Frontal cortex (tissue), 4 donors: ENCODE data around the gene ADK. TPM values are rescaled to one million over a fixed set of nuclear protein-coding genes. Genes with fewer than 3 reads are reported as not detected.

Source experiments
- DNase-seq, 2 donors: peaks; one replicate each; pipeline ENCODE4 v3.0.0; 2012; ENCODE audit warnings: low spot score in 2 of 2
- FAIRE-seq: peaks from 2 replicates; lab custom pipeline; 2012; peaks lifted over from hg19 to GRCh38; lab: Jason Lieb, UNC
- total RNA-seq: library from RNA; depleted of rRNA; stranded (reverse); fragments of >200 nt; gene quantifications from one replicate; pipeline ENCODE4 v1.2.3, GENCODE V29; 2014
- donor health status: control.
- donor health status: control.
- donor health status: control.

Gene ADK
- total RNA-seq, 1 donor from 2014 or later: 25.3 TPM

DNA sequence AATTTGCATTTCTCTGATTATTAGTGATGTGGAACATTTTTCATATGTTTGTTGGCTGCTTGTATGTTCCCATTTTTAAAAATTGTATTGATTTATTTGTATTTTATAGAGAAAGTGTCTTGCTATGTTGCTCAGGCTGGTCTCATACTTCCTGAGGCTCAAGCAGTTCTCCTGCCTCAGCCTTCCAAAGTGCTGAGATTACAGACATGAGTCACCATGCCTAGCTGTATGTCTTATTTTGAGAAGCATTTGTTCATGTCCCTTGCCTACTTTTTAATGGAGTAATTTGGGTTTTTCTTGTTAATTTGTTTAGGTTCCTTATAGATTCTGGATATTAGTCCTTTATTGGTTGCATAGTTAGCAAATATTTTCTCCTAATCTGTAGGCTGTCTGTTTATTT is 461.2 kb downstream of the ADK start:
- FAIRE-seq (no peak), DNase-seq (no peak)

DNA sequence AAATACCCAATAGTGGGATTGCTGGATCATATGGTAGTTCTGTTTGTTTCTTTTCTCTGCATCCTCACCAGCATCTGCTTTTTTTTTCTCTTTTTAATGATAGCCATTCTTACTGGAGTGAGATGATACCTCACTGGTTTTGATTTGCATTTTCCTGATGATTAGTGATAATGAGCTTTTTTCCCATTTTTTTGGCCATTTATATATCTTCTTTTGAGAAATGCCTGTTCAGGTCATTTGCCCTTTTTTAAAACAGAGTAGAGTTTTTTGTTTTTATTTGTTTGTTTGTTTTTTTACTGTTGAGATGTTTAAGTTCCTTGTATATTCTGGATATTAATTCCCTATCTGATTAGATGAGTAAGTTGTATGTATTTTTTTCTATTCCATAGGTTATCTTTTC is 469.6 kb downstream of the ADK start:
- DNase-seq (no peak), FAIRE-seq (peak; percentile 19)

DNA sequence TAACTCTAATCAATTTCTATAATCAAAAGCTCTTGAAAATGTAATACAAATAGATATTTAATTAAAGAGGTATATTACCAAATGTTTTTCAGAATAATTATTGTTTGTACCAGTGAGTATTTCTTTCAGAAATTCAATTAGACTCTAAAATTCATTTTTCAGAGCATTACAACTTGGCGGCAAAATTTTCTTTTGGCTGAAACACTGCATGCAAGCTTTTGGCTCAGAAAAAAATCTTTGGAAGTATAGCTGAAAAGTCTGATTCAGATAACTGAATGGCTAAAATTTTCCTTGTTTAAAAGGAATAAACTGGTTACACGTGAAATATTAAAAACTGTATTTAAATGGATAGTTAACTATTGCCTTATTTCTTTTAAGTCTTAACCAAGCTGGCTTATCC is 472.8 kb downstream of the ADK start:
- FAIRE-seq (no peak), DNase-seq (no peak)

DNA sequence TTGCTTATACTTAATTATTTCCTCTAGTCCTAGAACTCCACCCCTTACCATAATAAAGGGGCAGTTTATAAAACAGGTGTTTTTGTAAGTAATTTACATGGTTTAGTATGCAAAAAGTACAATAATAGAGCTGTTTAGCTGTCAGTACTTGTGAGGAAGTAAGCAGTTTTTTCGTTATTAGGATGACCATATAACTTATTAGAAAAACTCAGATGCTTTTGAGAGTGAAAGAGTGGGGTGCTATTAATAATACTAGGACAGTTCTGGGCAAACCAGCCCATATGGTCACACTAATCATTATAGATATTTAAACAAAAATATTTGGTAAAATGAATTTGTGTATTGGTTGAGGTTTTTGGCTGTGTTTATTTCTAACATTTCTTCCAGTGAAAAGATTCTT is 473.5 kb downstream of the ADK start:
- FAIRE-seq: no peak
- no peak for DNase-seq

- DNase-seq (no peak), FAIRE-seq (no peak)
These were observed 477.1 kb downstream of the ADK start for GRCh38 chr10:74628136-74628535.

DNA sequence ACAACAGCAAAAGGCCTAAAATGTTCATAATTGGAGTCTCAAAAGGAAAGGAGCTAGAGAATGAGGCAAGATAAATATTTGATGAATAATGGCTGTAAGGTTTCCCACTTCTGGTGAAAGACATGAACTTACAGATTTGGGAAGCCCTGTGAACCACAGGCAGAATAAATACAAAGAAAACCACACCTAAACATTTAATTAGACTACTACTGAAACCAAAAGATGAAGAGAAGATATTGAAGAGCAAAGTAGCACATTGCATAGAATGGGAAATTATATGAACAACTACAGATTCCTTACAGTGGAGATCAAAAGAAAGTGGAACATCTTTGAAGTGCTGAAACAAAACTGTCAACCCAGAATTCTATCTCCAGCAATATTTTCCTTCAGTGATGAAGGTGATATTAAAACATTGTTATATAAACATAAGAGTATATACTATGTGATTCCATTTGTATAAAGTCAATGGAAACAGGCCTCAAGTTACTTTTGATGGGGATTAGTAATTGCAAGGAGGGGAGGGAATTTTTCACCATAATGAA is 484.0 kb downstream of the ADK start:
- DNase-seq: no peak
- no peak for FAIRE-seq

DNA sequence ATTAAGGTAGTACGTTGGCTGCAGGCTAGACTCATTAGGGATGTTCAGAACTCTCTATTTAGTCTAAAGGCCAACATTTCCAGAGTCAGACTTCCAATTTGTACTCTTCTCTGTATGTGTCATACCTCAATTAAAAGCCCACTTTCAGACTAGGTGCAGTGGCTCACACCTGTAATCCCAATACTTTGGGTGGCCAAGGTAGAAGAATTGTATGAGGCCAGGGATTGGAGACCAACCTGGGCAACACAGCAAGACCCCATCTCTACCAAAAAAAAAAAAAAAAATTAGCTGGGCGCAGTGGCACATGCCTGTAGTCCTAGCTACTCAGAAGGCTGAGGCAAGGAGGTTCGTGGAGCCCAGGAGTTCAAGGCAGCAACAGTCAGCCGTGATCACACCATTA is 484.6 kb downstream of the ADK start:
- FAIRE-seq (no peak), DNase-seq (no peak)

- FAIRE-seq: no peak
- no peak for DNase-seq
These were observed 486.7 kb downstream of the ADK start for GRCh38 chr10:74637685-74638084.

DNA sequence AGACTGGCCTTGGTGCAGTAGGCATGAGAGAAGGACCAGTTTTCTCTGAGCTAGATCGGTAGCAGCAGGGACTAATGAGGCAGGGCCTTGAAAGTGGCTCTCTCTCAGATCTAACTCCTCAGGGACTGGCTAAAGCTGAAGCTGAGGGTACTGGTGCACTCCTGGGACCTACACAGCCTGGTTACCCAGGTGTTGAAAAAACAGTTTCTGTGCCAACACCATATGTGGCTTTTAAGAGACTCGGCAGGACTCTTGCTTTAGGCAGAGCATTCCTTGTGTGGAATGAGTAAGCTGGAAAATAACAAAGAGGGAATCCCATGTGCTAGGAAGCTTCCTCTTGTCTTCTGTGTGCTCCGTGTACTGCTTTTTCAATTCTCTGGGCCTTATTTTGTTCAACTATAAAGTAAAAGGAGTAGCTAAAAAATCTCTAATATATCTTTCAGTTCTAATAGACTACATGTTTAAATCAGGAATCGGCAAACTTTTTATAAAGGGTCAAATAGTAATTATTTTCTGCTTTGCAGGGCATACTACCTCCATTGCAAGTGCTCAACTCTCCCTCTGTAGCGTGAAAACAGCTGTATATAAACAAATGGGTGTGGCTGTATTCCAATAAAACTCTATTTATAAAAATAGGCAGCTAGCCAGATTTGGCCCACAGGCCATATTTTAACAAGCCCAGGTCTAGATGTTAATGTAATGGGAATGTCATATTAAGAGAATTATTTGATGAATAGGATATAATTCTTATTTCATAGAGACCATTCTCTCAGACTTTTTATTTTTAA is 489.3 kb downstream of the ADK start:
- no peak for DNase-seq
- no peak for FAIRE-seq

GRCh38 chr10:74641659-74642058 is 490.6 kb downstream of the ADK start:
- DNase-seq: no peak
- FAIRE-seq: no peak

- DNase-seq: no peak
- FAIRE-seq: no peak
These were observed 492.0 kb downstream of the ADK start for GRCh38 chr10:74642901-74643595.

DNA sequence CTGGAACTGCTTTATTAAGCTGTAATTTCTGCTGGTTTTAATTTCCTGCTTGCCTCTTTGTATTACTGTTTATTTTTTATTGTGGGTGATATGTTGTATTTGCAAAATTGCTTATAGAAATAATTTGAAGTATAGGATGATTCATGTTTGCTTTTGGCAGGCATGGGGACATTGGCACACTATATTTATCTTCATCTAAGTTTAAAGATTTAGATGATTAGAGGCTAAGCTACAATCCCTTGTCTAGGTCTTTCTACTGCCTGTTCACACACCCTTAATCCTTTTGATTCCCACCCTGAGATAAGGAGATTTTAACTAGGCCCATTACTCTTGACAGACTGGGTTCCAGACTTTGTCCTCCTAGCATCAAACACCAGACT is 492.6 kb downstream of the ADK start:
- FAIRE-seq: no peak
- DNase-seq: no peak

DNA sequence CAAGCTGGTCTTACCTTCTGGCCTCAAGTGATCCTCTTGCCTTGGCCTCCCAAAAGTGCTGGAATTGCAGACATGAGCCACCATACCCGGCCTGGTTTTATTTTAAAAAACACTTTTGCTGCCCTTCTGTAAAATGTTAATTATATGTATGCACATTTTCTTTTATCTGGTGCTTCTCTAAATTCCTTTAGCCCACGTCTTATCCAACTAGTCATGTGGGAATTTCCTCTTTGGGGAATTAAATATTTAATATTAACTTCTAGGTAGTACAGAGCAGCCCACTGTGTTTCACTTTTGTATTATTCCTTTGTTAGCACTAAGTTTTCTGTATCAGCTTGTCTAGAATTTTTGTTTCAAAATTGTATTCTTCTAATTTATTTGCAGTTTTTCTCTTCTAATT is 493.7 kb downstream of the ADK start:
- DNase-seq: no peak
- FAIRE-seq: no peak

DNA sequence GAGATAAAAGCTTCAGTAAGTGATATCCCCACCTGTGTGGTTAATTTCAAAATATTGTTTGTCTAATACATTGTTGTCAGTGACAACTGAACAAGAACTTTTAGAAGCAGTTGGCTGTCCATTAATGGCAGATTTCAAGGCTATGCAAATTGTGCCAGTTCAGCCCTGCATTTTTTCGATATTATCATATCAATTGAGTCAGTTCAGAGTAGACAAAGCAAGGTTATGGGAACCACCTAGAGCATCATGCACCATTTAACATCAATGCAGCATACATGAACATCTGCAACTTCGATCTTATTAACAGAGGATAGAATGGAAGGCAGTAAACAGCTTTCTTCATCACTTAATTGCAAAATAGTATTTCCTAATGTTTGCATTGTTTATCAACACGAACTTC is 494.7 kb downstream of the ADK start:
- no peak for FAIRE-seq
- no peak for DNase-seq

GRCh38 chr10:74650613-74651012 is 499.6 kb downstream of the ADK start:
- FAIRE-seq (no peak), DNase-seq (no peak)

DNA sequence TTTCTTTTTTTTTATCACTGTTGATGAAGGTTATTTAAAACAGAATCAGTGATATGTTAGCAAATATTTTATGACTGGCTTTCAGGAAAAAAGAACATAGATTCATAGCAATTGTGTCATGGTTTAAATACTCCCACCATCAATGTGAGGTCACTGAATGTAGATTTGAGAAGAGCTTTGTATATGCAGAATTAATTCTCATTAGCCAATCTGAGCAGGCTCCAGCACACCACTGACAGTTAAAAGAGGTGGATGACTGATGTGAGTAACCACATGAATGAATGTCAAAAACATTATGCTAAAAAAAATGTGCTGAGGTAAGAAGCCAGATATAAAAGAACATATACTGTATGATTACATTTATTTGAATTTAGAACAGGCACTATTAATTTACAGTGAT is 500.5 kb downstream of the ADK start:
- FAIRE-seq: no peak
- DNase-seq: no peak

DNA sequence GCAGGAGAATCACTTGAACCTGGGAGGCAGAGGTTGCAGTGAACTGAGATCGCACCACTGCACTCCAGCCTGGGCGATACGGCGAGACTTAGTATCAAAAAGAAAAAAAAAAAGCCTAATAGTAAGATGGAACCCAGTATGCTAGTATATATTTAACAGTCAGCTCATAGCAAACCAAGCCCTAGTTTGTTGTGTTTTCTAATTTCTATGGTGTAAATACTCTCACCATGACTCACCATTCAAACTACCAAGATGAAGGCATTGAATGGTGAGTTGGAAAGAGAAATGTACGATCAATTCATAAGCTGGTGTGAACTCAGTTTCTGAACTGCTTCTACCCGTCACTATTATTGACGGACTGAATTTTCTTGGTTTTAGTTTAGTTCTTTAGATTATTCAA is 501.6 kb downstream of the ADK start:
- FAIRE-seq: no peak
- DNase-seq: no peak

- no peak for DNase-seq
- FAIRE-seq: no peak
These were observed 507.5 kb downstream of the ADK start for GRCh38 chr10:74658511-74658910.

DNA sequence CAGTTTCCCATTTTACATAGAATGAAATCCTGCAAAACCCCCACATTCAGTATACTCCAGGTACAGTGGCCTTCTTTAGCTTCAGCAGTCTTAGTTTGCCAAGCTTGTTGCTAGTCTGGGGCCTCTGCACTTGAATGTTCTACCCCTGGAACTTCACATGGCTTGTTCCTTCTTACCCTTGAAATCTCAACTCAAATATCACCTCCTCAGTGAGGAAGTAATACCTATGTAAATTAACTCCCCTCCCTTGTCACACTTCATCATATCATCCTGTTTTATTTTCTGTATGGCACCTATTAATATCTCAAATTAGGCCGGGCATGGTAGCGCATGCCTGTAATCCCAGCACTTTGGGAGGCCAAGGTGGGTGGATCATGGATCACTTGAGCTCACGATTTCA is 511.6 kb downstream of the ADK start:
- DNase-seq (no peak), FAIRE-seq (no peak)

GRCh38 chr10:74669210-74669609 is 518.2 kb downstream of the ADK start:
- FAIRE-seq (no peak), DNase-seq (no peak)

- DNase-seq (no peak), FAIRE-seq (no peak)
These were observed 520.7 kb downstream of the ADK start for GRCh38 chr10:74671716-74672115.
